HepG2 (cell line): ENCODE data around the gene SSNA1. TPM values are rescaled to one million over a fixed set of nuclear protein-coding genes. Genes with fewer than 3 reads are reported as not detected.

Experiments used
- AGO2 ChIP-seq: fragments of 200-400 bp; formaldehyde crosslinking; optimal IDR thresholded peaks from 2 replicates; pipeline ENCODE3; 2017; ENCODE audit warnings: mild to moderate bottlenecking, low read depth, low read length, moderate library complexity
- FOXJ3 ChIP-seq: sonication (generic); formaldehyde crosslinking; IDR thresholded peaks from 2 replicates; pipeline ENCODE4 v1.4.0; 2020; ENCODE audit warnings: missing genetic modification reagents, mild to moderate bottlenecking, borderline replicate concordance
- HDAC1 ChIP-seq: sonication (generic); formaldehyde crosslinking; IDR thresholded peaks from 2 replicates; pipeline ENCODE4 v1.5.1; 2020; ENCODE audit warnings: mild to moderate bottlenecking, missing genetic modification reagents
- HOXA3 ChIP-seq: sonication (generic); formaldehyde crosslinking; IDR thresholded peaks from 2 replicates; pipeline ENCODE4 v1.5.0; 2020; ENCODE audit warnings: missing genetic modification reagents
- KMT2A ChIP-seq: sonication (generic); formaldehyde crosslinking; IDR thresholded peaks from 2 replicates; pipeline ENCODE4 v1.4.0; 2020; ENCODE audit warnings: missing genetic modification reagents
- MEIS2 ChIP-seq: sonication (generic); formaldehyde crosslinking; IDR thresholded peaks from 2 replicates; pipeline ENCODE4 v1.9.0; 2021; ENCODE audit warnings: mild to moderate bottlenecking, missing genetic modification reagents
- MTF2 ChIP-seq: sonication (generic); formaldehyde crosslinking; IDR thresholded peaks from 2 replicates; pipeline ENCODE4 v1.5.0; 2020; ENCODE audit warnings: missing genetic modification reagents, borderline replicate concordance
- NFE2 ChIP-seq: sonication (generic); formaldehyde crosslinking; IDR thresholded peaks from 2 replicates; pipeline ENCODE4 v1.4.0; 2020; ENCODE audit warnings: missing genetic modification reagents
- POLR2G ChIP-seq: fragments of 200-400 bp; formaldehyde crosslinking; IDR thresholded peaks from 2 replicates; pipeline ENCODE4 v1.6.1; 2018; ENCODE audit warnings: mild to moderate bottlenecking, low read depth, low read length, moderate library complexity
- REL ChIP-seq: sonication (generic); formaldehyde crosslinking; conservative IDR thresholded peaks from 2 replicates; pipeline ENCODE4 v1.8.0; 2022; ENCODE audit warnings: mild to moderate bottlenecking, missing genetic modification reagents, moderate library complexity
- SOX6 ChIP-seq, 2 experiments: fragments of 450-650 bp in 1 of 2; sonication (generic) in 1 of 2; formaldehyde crosslinking in 1 of 2; IDR thresholded peaks; 2 replicates each; pipeline versions ENCODE4 v1.4.0 to v1.6.1; 2017 to 2020; ENCODE audit warnings: antibody characterized with exemption in 1 of 2, mild to moderate bottlenecking in 1 of 2, missing genetic modification reagents in 1 of 2
- ZBTB20 ChIP-seq: sonication (generic); formaldehyde crosslinking; IDR thresholded peaks from 2 replicates; pipeline ENCODE4 v1.8.1; 2023; ENCODE audit warnings: missing genetic modification reagents, low read depth, mild to moderate bottlenecking, borderline replicate concordance
- ZBTB42 ChIP-seq: sonication (generic); formaldehyde crosslinking; IDR thresholded peaks from 2 replicates; pipeline ENCODE4 v1.5.0; 2020; ENCODE audit warnings: mild to moderate bottlenecking, missing genetic modification reagents
- ZNF432 ChIP-seq: sonication (generic); formaldehyde crosslinking; IDR thresholded peaks from 2 replicates; pipeline ENCODE4 v1.5.0; 2020; ENCODE audit warnings: missing genetic modification reagents, mild to moderate bottlenecking, borderline replicate concordance
- ZNF564 ChIP-seq: sonication (generic); formaldehyde crosslinking; IDR thresholded peaks from 2 replicates; pipeline ENCODE4 v1.8.1; 2023; ENCODE audit warnings: mild to moderate bottlenecking, missing genetic modification reagents
- ZNF841 ChIP-seq: sonication (generic); formaldehyde crosslinking; IDR thresholded peaks from 2 replicates; pipeline ENCODE4 v1.8.1; 2023; ENCODE audit warnings: missing genetic modification reagents, borderline replicate concordance
- polyA plus RNA-seq, 8 experiments: library from polyadenylated mRNA; depleted of rRNA in 3 of 8; stranded (reverse) in 7 of 8; unstranded in 1 of 8; fragments of >200 nt; fragmentation: Illumina TruSeq in 4 of 8; extraction: Trizol in 4 of 8; gene quantifications; 2 replicates each; pipeline versions ENCODE4 v1.2.1 to v1.2.3, GENCODE V29; 2011 to 2016; ENCODE audit warnings: low read depth in 4 of 8, missing spikeins in 1 of 8, mixed read lengths in 1 of 8; ENCODE audit not compliant: insufficient read depth in 1 of 8
- total RNA-seq, 5 experiments: library from RNA; depleted of rRNA; stranded (reverse); fragments of >200 nt; fragmentation: Illumina TruSeq; extraction: Trizol; gene quantifications; 2 replicates each; pipeline ENCODE4 v1.2.3, GENCODE V29; 2016; ENCODE audit warnings: low read depth in 1 of 5
- TF ChIP-seq, protein P1 (sequence below): fragments of 450-650 bp; IDR thresholded peaks from 2 replicates; pipeline ENCODE4 v1.6.1; 2016
- TF ChIP-seq, protein P2 (sequence below): sonication (generic); formaldehyde crosslinking; IDR thresholded peaks from 2 replicates; pipeline ENCODE4 v1.4.0; 2020; ENCODE audit warnings: missing genetic modification reagents
- TF ChIP-seq, protein P3 (sequence below): IDR thresholded peaks from 2 replicates; pipeline ENCODE4 v1.6.1; 2016; ENCODE audit warnings: low read depth, borderline replicate concordance
- TF ChIP-seq, protein P4 (sequence below): sonication (generic); formaldehyde crosslinking; IDR thresholded peaks from 2 replicates; pipeline ENCODE4 v1.8.0; 2022; ENCODE audit warnings: missing genetic modification reagents, mild to moderate bottlenecking, moderate library complexity, borderline replicate concordance
- TF ChIP-seq, protein P5 (sequence below): sonication (generic); formaldehyde crosslinking; IDR thresholded peaks from 2 replicates; pipeline ENCODE4 v1.8.0; 2022; ENCODE audit warnings: mild to moderate bottlenecking, missing genetic modification reagents

The SSNA1 gene
- total and polyA plus RNA-seq, 2 of the 13 experiments (the other 11 are each of a cell fraction or from before 2014, with no cell fraction given) = 35.9 to 49.4 TPM

DNA sequence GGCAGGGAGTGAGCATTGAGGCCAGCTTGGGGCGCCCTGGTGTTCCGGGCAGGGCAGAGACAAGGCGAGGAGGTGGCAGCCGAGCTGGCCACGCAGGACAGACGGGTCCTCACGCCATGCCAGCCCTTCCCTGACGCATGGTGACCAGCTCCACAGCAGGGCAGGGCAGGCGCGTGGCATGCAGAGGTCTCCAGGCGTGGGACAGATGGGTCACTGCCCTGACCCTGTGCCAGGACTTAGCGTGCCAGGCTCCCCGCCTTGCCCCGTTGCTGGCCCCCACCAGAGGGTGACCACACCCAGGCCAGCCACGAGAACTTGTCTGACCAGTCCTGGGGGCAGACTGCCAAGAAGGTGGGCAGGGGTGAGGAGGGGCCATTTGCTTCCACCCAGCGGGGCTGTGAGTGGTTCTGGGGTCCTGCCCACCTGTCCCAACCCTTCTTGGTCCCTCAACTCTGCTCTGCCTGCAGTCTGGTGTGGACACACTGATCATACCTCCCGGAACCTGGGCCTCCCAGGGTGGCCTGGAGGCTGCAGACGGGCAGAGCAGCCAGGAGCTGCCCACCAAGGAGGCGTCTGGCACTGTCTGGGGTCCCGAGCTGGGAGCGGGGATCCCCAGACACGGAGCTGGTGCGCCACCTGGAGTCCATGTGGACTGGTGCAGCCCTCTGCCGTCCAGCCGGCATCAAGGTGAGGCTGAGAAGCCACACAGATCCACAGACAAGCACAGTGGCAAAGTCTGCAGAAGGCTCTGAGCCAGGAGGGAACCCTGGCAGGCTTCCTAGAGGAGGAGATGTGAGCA is 38.8 kb downstream of the SSNA1 start, which contains the start of gene RNF224 (continued):
- TF ChIP-seq NFE2 (CRISPR knock-in tag) = no peak
- no peak for TF ChIP-seq SOX6 (IDR thresholded peaks at IDR 0.05)
- no peak for TF ChIP-seq SOX6 (CRISPR knock-in tag; IDR thresholded peaks at IDR 0.05)
- TF ChIP-seq ZBTB20 (CRISPR knock-in tag) = no peak
- TF ChIP-seq, protein P1, sequence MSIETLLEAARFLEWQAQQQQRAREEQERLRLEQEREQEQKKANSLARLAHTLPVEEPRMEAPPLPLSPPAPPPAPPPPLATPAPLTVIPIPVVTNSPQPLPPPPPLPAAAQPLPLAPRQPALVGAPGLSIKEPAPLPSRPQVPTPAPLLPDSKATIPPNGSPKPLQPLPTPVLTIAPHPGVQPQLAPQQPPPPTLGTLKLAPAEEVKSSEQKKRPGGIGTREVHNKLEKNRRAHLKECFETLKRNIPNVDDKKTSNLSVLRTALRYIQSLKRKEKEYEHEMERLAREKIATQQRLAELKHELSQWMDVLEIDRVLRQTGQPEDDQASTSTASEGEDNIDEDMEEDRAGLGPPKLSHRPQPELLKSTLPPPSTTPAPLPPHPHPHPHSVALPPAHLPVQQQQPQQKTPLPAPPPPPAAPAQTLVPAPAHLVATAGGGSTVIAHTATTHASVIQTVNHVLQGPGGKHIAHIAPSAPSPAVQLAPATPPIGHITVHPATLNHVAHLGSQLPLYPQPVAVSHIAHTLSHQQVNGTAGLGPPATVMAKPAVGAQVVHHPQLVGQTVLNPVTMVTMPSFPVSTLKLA = 0 out of 2 replicates have a peak, but pooled peaks have one; percentile 25
- TF ChIP-seq, protein P2, sequence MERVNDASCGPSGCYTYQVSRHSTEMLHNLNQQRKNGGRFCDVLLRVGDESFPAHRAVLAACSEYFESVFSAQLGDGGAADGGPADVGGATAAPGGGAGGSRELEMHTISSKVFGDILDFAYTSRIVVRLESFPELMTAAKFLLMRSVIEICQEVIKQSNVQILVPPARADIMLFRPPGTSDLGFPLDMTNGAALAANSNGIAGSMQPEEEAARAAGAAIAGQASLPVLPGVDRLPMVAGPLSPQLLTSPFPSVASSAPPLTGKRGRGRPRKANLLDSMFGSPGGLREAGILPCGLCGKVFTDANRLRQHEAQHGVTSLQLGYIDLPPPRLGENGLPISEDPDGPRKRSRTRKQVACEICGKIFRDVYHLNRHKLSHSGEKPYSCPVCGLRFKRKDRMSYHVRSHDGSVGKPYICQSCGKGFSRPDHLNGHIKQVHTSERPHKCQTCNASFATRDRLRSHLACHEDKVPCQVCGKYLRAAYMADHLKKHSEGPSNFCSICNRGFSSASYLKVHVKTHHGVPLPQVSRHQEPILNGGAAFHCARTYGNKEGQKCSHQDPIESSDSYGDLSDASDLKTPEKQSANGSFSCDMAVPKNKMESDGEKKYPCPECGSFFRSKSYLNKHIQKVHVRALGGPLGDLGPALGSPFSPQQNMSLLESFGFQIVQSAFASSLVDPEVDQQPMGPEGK = peak; percentile 31; the same call in 1 of the 2 replicates
- peak; percentile 47; the same call in 1 of the 2 replicates for TF ChIP-seq POLR2G
- 0 out of 2 replicates have a peak, but pooled peaks have one; percentile 53 for TF ChIP-seq MTF2 (CRISPR knock-in tag)
- peak; percentile 65 for TF ChIP-seq AGO2
- no peak for TF ChIP-seq ZNF564 (CRISPR knock-in tag)
- TF ChIP-seq, protein P3, sequence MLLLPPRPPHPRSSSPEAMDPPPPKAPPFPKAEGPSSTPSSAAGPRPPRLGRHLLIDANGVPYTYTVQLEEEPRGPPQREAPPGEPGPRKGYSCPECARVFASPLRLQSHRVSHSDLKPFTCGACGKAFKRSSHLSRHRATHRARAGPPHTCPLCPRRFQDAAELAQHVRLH (CRISPR knock-in tag) = peak; percentile 61; the same call in 1 of the 2 replicates
- no peak for TF ChIP-seq ZNF841 (CRISPR knock-in tag)
- no peak for TF ChIP-seq FOXJ3 (CRISPR knock-in tag)
- TF ChIP-seq, protein P4, sequence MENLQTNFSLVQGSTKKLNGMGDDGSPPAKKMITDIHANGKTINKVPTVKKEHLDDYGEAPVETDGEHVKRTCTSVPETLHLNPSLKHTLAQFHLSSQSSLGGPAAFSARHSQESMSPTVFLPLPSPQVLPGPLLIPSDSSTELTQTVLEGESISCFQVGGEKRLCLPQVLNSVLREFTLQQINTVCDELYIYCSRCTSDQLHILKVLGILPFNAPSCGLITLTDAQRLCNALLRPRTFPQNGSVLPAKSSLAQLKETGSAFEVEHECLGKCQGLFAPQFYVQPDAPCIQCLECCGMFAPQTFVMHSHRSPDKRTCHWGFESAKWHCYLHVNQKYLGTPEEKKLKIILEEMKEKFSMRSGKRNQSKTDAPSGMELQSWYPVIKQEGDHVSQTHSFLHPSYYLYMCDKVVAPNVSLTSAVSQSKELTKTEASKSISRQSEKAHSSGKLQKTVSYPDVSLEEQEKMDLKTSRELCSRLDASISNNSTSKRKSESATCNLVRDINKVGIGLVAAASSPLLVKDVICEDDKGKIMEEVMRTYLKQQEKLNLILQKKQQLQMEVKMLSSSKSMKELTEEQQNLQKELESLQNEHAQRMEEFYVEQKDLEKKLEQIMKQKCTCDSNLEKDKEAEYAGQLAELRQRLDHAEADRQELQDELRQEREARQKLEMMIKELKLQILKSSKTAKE = peak; percentile 28; the same call in 1 of the 2 replicates
- TF ChIP-seq, protein P5, sequence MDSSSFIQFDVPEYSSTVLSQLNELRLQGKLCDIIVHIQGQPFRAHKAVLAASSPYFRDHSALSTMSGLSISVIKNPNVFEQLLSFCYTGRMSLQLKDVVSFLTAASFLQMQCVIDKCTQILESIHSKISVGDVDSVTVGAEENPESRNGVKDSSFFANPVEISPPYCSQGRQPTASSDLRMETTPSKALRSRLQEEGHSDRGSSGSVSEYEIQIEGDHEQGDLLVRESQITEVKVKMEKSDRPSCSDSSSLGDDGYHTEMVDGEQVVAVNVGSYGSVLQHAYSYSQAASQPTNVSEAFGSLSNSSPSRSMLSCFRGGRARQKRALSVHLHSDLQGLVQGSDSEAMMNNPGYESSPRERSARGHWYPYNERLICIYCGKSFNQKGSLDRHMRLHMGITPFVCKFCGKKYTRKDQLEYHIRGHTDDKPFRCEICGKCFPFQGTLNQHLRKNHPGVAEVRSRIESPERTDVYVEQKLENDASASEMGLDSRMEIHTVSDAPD (CRISPR knock-in tag) = no peak
- no peak for TF ChIP-seq ZNF432 (CRISPR knock-in tag)
- 0 out of 2 replicates have a peak, but pooled peaks have one; percentile 25 for TF ChIP-seq HOXA3 (CRISPR knock-in tag)
- peak; percentile 40; the same call in 1 of the 2 replicates for TF ChIP-seq MEIS2
- peak; percentile 50; the same call in 1 of the 2 replicates for TF ChIP-seq HDAC1
- TF ChIP-seq REL (CRISPR knock-in tag) = peak; percentile 75; the same call in 1 of the 2 replicates
- no peak for TF ChIP-seq ZBTB42 (CRISPR knock-in tag)
- TF ChIP-seq KMT2A = no peak; the same call in 1 of the 2 replicates
